ENCODE measurements around the gene SLX9.

The SLX9 gene

GRCh38 chr21:44918107-44918470 is 21.7 kb upstream of the SLX9 start:
- peaks cover 43% of the 10 kb centered on the region for H3K27me3 ChIP-seq (ENCODE audit: control insufficient read depth, insufficient read depth, low read length)
- no peaks in the 10 kb centered on the region for H3K36me3 ChIP-seq (ENCODE audit: control insufficient read depth, insufficient read depth, low read length)
- H3K9ac ChIP-seq (ENCODE audit: low read length), result no peak overlapping the region
- no peak overlapping the region for H3K4me3 ChIP-seq (ENCODE audit: low read depth, low read length)
- H3K27ac ChIP-seq (ENCODE audit: low read depth, low read length), result no peak overlapping the region
- no peaks in the 10 kb centered on the region for H3K9me3 ChIP-seq (ENCODE audit: control insufficient read depth, insufficient read depth, low read depth, low read length)
- H3K4me1 ChIP-seq (ENCODE audit: control insufficient read depth, insufficient read depth, low read length), result peaks cover 17% of the 10 kb centered on the region

- H3K36me3 ChIP-seq (ENCODE audit: control insufficient read depth, insufficient read depth, low read length), result no peaks in the 10 kb centered on the region
- peaks cover 17% of the 10 kb centered on the region for H3K4me1 ChIP-seq (ENCODE audit: control insufficient read depth, insufficient read depth, low read length)
- H3K4me3 ChIP-seq (ENCODE audit: low read depth, low read length), result peak overlapping the region; percentile 50
- no peaks in the 10 kb centered on the region for H3K9me3 ChIP-seq (ENCODE audit: control insufficient read depth, insufficient read depth, low read depth, low read length)
- H3K27me3 ChIP-seq (ENCODE audit: control insufficient read depth, insufficient read depth, low read length), result peaks cover 43% of the 10 kb centered on the region
- H3K27ac ChIP-seq (ENCODE audit: low read depth, low read length), result no peak overlapping the region
- H3K9ac ChIP-seq (ENCODE audit: low read length), result no peak overlapping the region
These were observed 21.2 kb upstream of the SLX9 start for GRCh38 chr21:44918581-44919033.

GRCh38 chr21:44919111-44919912 is 20.5 kb upstream of the SLX9 start:
- H3K36me3 ChIP-seq (ENCODE audit: control insufficient read depth, insufficient read depth, low read length), result no peaks in the 10 kb centered on the region
- no peaks in the 10 kb centered on the region for H3K9me3 ChIP-seq (ENCODE audit: control insufficient read depth, insufficient read depth, low read depth, low read length)
- no peak overlapping the region for H3K27ac ChIP-seq (ENCODE audit: low read depth, low read length)
- peaks cover 43% of the 10 kb centered on the region for H3K27me3 ChIP-seq (ENCODE audit: control insufficient read depth, insufficient read depth, low read length)
- H3K4me1 ChIP-seq (ENCODE audit: control insufficient read depth, insufficient read depth, low read length), result peaks cover 17% of the 10 kb centered on the region
- peak overlapping the region; percentile 19 for H3K9ac ChIP-seq (ENCODE audit: low read length)
- peak overlapping the region; percentile 50 for H3K4me3 ChIP-seq (ENCODE audit: low read depth, low read length)

GRCh38 chr21:44919913-44920693 is 19.7 kb upstream of the SLX9 start:
- Histone ChIP-seq H3K36me3 (ENCODE audit: control insufficient read depth, insufficient read depth, low read length) (no peaks in the 10 kb centered on the region), H3K9ac (ENCODE audit: low read length) (no peak overlapping the region), H3K27me3 (ENCODE audit: control insufficient read depth, insufficient read depth, low read length) (peaks cover 46% of the 10 kb centered on the region), H3K9me3 (ENCODE audit: control insufficient read depth, insufficient read depth, low read depth, low read length) (no peaks in the 10 kb centered on the region), H3K4me3 (ENCODE audit: low read depth, low read length) (peak overlapping the region; percentile 50), H3K27ac (ENCODE audit: low read depth, low read length) (no peak overlapping the region), H3K4me1 (ENCODE audit: control insufficient read depth, insufficient read depth, low read length) (peaks cover 17% of the 10 kb centered on the region)

- peaks cover 17% of the 10 kb centered on the region for H3K4me1 ChIP-seq (ENCODE audit: control insufficient read depth, insufficient read depth, low read length)
- peak within 1 kb of the TSS; percentile 50 for H3K4me3 ChIP-seq (ENCODE audit: low read depth, low read length)
- H3K9ac ChIP-seq (ENCODE audit: low read length), result no peak within 1 kb of the TSS
- no peaks in the 10 kb centered on the region for H3K36me3 ChIP-seq (ENCODE audit: control insufficient read depth, insufficient read depth, low read length)
- H3K27me3 ChIP-seq (ENCODE audit: control insufficient read depth, insufficient read depth, low read length), result peaks cover 46% of the 10 kb centered on the region
- no peak within 1 kb of the TSS for H3K27ac ChIP-seq (ENCODE audit: low read depth, low read length)
- H3K9me3 ChIP-seq (ENCODE audit: control insufficient read depth, insufficient read depth, low read depth, low read length), result no peaks in the 10 kb centered on the region
These were observed 18.9 kb upstream of the SLX9 start, which contains the start of gene ITGB2 for GRCh38 chr21:44920694-44921604. Gene ITGB2, minus strand, starts transcription at chr21:44920899. Its CDS starts 10,117 bp downstream, at chr21:44910782.

- peaks cover 51% of the 10 kb centered on the region for H3K27me3 ChIP-seq (ENCODE audit: control insufficient read depth, insufficient read depth, low read length)
- H3K4me1 ChIP-seq (ENCODE audit: control insufficient read depth, insufficient read depth, low read length), result peaks cover 26% of the 10 kb centered on the region
- H3K4me3 ChIP-seq (ENCODE audit: low read depth, low read length), result no peak overlapping the region
- no peaks in the 10 kb centered on the region for H3K9me3 ChIP-seq (ENCODE audit: control insufficient read depth, insufficient read depth, low read depth, low read length)
- no peak overlapping the region for H3K27ac ChIP-seq (ENCODE audit: low read depth, low read length)
- H3K9ac ChIP-seq (ENCODE audit: low read length), result no peak overlapping the region
- H3K36me3 ChIP-seq (ENCODE audit: control insufficient read depth, insufficient read depth, low read length), result no peaks in the 10 kb centered on the region
These were observed 17.9 kb upstream of the SLX9 start for GRCh38 chr21:44921928-44922327.

GRCh38 chr21:44923480-44924084 is 16.2 kb upstream of the SLX9 start:
- Histone ChIP-seq H3K4me1 (ENCODE audit: control insufficient read depth, insufficient read depth, low read length) (peaks cover 41% of the 10 kb centered on the region), H3K9me3 (ENCODE audit: control insufficient read depth, insufficient read depth, low read depth, low read length) (no peaks in the 10 kb centered on the region), H3K9ac (ENCODE audit: low read length) (no peak overlapping the region), H3K36me3 (ENCODE audit: control insufficient read depth, insufficient read depth, low read length) (no peaks in the 10 kb centered on the region), H3K27ac (ENCODE audit: low read depth, low read length) (no peak overlapping the region), H3K27me3 (ENCODE audit: control insufficient read depth, insufficient read depth, low read length) (peaks cover 50% of the 10 kb centered on the region), H3K4me3 (ENCODE audit: low read depth, low read length) (no peak overlapping the region)

GRCh38 chr21:44924606-44925377 is 15.0 kb upstream of the SLX9 start:
- H3K4me3 ChIP-seq (ENCODE audit: low read depth, low read length), result no peak overlapping the region

GRCh38 chr21:44925378-44925755 is 14.5 kb upstream of the SLX9 start:
- Histone ChIP-seq H3K4me1 (ENCODE audit: control insufficient read depth, insufficient read depth, low read length) (peaks cover 43% of the 10 kb centered on the region), H3K9me3 (ENCODE audit: control insufficient read depth, insufficient read depth, low read depth, low read length) (no peaks in the 10 kb centered on the region), H3K27me3 (ENCODE audit: control insufficient read depth, insufficient read depth, low read length) (peaks cover 49% of the 10 kb centered on the region), H3K36me3 (ENCODE audit: control insufficient read depth, insufficient read depth, low read length) (no peaks in the 10 kb centered on the region), H3K4me3 (ENCODE audit: low read depth, low read length) (no peak overlapping the region), H3K27ac (ENCODE audit: low read depth, low read length) (no peak overlapping the region), H3K9ac (ENCODE audit: low read length) (no peak overlapping the region)

More at GRCh38 chr21:44924606-44925377, 15.0 kb upstream of the SLX9 start:
- H3K27ac ChIP-seq (ENCODE audit: low read depth, low read length), result no peak overlapping the region
- H3K9me3 ChIP-seq (ENCODE audit: control insufficient read depth, insufficient read depth, low read depth, low read length), result no peaks in the 10 kb centered on the region
- H3K4me1 ChIP-seq (ENCODE audit: control insufficient read depth, insufficient read depth, low read length), result peaks cover 43% of the 10 kb centered on the region
- no peaks in the 10 kb centered on the region for H3K36me3 ChIP-seq (ENCODE audit: control insufficient read depth, insufficient read depth, low read length)
- H3K27me3 ChIP-seq (ENCODE audit: control insufficient read depth, insufficient read depth, low read length), result peaks cover 49% of the 10 kb centered on the region
- H3K9ac ChIP-seq (ENCODE audit: low read length), result no peak overlapping the region
